Neural cell (in vitro differentiated cells): ENCODE results near the gene NLN.
"Not testable (repeated sequence)": the region's sequence is repeated elsewhere in the genome, so short reads cannot be mapped to it uniquely, and the experiment has no call there.

Experiments
- POLR2AphosphoS5 ChIP-seq: IDR thresholded peaks from 2 replicates; pipeline ENCODE4 v1.6.1; 2012
- SMC3 ChIP-seq: fragments of 450-650 bp; conservative IDR thresholded peaks from 2 replicates; pipeline ENCODE4 v1.6.1; 2014; ENCODE audit warnings: antibody characterized with exemption, mild to moderate bottlenecking, moderate library complexity; ENCODE audit not compliant: poor library complexity
- TAF1 ChIP-seq: IDR thresholded peaks from 2 replicates; pipeline ENCODE4 v1.6.1; 2012; ENCODE audit warnings: low read depth
- TF ChIP-seq, protein P1 (sequence below): IDR thresholded peaks from 2 replicates; pipeline ENCODE4 v1.6.1; 2012; ENCODE audit warnings: borderline replicate concordance
- TF ChIP-seq, protein P2 (sequence below): fragments of 450-650 bp; IDR thresholded peaks from 2 replicates; pipeline ENCODE4 v1.5.1; 2014; ENCODE audit warnings: antibody characterized with exemption, mild to moderate bottlenecking, moderate library complexity; ENCODE audit not compliant: poor library complexity, severe bottlenecking

DNA sequence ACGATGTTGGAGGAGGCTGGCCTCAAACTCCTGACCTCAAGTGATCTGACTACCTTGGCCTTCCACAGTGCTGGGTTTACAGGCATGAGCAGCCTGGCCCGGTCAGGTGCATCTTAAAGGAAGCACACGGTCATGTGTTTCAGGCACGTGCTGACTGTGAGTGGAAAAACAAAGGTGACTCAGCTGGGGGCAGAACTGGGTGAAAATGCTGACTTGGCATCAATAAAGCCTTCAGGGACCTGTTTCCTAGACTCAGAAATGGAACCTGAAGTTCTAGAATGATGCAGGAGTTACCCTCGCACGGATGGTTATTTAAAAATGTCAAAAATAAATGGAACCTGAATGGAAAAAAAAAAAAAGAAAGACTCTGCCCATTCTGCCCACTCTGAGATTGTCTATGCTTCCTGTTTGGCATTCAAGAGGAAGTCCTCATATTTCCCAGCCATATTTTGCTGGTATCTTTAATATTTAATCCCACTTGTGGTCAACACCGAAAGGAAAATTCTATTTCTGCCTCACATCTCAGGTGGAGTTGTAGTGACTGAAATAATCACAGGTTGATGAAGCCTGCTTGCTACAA is 12.3 kb downstream of the NLN start:
- TF ChIP-seq TAF1, SMC3, POLR2AphosphoS5: not testable (repeated sequence)
- TF ChIP-seq, protein P1, sequence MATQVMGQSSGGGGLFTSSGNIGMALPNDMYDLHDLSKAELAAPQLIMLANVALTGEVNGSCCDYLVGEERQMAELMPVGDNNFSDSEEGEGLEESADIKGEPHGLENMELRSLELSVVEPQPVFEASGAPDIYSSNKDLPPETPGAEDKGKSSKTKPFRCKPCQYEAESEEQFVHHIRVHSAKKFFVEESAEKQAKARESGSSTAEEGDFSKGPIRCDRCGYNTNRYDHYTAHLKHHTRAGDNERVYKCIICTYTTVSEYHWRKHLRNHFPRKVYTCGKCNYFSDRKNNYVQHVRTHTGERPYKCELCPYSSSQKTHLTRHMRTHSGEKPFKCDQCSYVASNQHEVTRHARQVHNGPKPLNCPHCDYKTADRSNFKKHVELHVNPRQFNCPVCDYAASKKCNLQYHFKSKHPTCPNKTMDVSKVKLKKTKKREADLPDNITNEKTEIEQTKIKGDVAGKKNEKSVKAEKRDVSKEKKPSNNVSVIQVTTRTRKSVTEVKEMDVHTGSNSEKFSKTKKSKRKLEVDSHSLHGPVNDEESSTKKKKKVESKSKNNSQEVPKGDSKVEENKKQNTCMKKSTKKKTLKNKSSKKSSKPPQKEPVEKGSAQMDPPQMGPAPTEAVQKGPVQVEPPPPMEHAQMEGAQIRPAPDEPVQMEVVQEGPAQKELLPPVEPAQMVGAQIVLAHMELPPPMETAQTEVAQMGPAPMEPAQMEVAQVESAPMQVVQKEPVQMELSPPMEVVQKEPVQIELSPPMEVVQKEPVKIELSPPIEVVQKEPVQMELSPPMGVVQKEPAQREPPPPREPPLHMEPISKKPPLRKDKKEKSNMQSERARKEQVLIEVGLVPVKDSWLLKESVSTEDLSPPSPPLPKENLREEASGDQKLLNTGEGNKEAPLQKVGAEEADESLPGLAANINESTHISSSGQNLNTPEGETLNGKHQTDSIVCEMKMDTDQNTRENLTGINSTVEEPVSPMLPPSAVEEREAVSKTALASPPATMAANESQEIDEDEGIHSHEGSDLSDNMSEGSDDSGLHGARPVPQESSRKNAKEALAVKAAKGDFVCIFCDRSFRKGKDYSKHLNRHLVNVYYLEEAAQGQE = not testable (repeated sequence)
- TF ChIP-seq, protein P2, sequence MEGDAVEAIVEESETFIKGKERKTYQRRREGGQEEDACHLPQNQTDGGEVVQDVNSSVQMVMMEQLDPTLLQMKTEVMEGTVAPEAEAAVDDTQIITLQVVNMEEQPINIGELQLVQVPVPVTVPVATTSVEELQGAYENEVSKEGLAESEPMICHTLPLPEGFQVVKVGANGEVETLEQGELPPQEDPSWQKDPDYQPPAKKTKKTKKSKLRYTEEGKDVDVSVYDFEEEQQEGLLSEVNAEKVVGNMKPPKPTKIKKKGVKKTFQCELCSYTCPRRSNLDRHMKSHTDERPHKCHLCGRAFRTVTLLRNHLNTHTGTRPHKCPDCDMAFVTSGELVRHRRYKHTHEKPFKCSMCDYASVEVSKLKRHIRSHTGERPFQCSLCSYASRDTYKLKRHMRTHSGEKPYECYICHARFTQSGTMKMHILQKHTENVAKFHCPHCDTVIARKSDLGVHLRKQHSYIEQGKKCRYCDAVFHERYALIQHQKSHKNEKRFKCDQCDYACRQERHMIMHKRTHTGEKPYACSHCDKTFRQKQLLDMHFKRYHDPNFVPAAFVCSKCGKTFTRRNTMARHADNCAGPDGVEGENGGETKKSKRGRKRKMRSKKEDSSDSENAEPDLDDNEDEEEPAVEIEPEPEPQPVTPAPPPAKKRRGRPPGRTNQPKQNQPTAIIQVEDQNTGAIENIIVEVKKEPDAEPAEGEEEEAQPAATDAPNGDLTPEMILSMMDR = not testable (repeated sequence)
